Neuronal stem cell (in vitro differentiated cells): Measurements from ENCODE around the gene GINS2.

Source experiments
- DNase-seq: peaks from one replicate; pipeline ENCODE4 v3.0.0-alpha.2; 2013; ENCODE audit warnings: low spot score
- H2AFZ ChIP-seq: one replicate; pipeline ENCODE4 v1.6.1; 2013; ENCODE audit warnings: mild to moderate bottlenecking, low read length, inconsistent platforms
- H2AK5ac ChIP-seq: 2 replicates; pipeline ENCODE4 v1.6.1; 2013; ENCODE audit warnings: low read depth, mild to moderate bottlenecking, inconsistent platforms, low read length, moderate library complexity, mixed read lengths
- H2BK120ac ChIP-seq: 2 replicates; pipeline ENCODE4 v1.6.1; 2013; ENCODE audit warnings: low read depth, mild to moderate bottlenecking, inconsistent platforms, low read length, moderate library complexity, mixed read lengths
- H2BK12ac ChIP-seq: one replicate; pipeline ENCODE4 v1.6.1; 2013; ENCODE audit warnings: low read length, inconsistent platforms
- H2BK15ac ChIP-seq: 2 replicates; pipeline ENCODE4 v1.6.1; 2013; ENCODE audit warnings: mild to moderate bottlenecking, low read length, inconsistent platforms, mixed read lengths
- H2BK5ac ChIP-seq: one replicate; pipeline ENCODE4 v1.6.1; 2013; ENCODE audit warnings: inconsistent platforms, mild to moderate bottlenecking, low read length, moderate library complexity
- H3K14ac ChIP-seq: one replicate; pipeline ENCODE4 v1.6.1; 2013; ENCODE audit warnings: low read length, inconsistent platforms
- H3K18ac ChIP-seq: 2 replicates; pipeline ENCODE4 v1.6.1; 2013; ENCODE audit warnings: low read length, inconsistent platforms
- H3K23ac ChIP-seq: 2 replicates; pipeline ENCODE4 v1.6.1; 2013; ENCODE audit warnings: low read depth, mild to moderate bottlenecking, mixed read lengths, low read length, inconsistent platforms; ENCODE audit not compliant: poor library complexity
- H3K27ac ChIP-seq: replicated peaks from 3 replicates; pipeline ENCODE4 v1.5.1; 2013; ENCODE audit warnings: low read length, inconsistent platforms
- H3K27me3 ChIP-seq, 3 experiments: 2 replicates each; pipeline ENCODE4 v1.6.1; 2013; ENCODE audit warnings: low read length in 3 of 3, mild to moderate bottlenecking in 2 of 3, inconsistent platforms in 1 of 3, low read depth in 1 of 3, mixed read lengths in 1 of 3, moderate library complexity in 1 of 3; ENCODE audit not compliant: control insufficient read depth in 3 of 3, insufficient read depth in 3 of 3
- H3K36me3 ChIP-seq, 2 donors: replicated peaks in 1 of 2; 2 replicates each; pipeline ENCODE4 v1.6.1; 2013; ENCODE audit warnings: low read length in 2 of 2; ENCODE audit not compliant: control insufficient read depth in 2 of 2, insufficient read depth in 2 of 2
- H3K4ac ChIP-seq: 2 replicates; pipeline ENCODE4 v1.6.1; 2013; ENCODE audit warnings: inconsistent platforms, mild to moderate bottlenecking, low read length, moderate library complexity
- H3K4me1 ChIP-seq, 2 donors: 1 replicate in 1 of 2; 2 replicates in 1 of 2; pipeline ENCODE4 v1.6.1; 2013; ENCODE audit warnings: low read length in 2 of 2, low read depth in 1 of 2; ENCODE audit not compliant: control insufficient read depth in 2 of 2, insufficient read depth in 1 of 2
- H3K4me2 ChIP-seq: one replicate; pipeline ENCODE4 v1.6.1; 2013; ENCODE audit warnings: mild to moderate bottlenecking, low read length, inconsistent platforms; ENCODE audit not compliant: insufficient read depth, poor library complexity, severe bottlenecking
- H3K4me3 ChIP-seq, 2 donors: 2 replicates each; pipeline ENCODE4 v1.5.1; 2013; ENCODE audit warnings: low read length in 2 of 2, mild to moderate bottlenecking in 2 of 2, inconsistent platforms in 1 of 2, moderate library complexity in 1 of 2
- H3K79me1 ChIP-seq: one replicate; pipeline ENCODE4 v1.6.1; 2013; ENCODE audit warnings: low read depth, mild to moderate bottlenecking, inconsistent platforms, low read length, moderate library complexity
- H3K9ac ChIP-seq: one replicate; pipeline ENCODE4 v1.6.1; 2013; ENCODE audit warnings: mild to moderate bottlenecking, low read depth, low read length, inconsistent platforms; ENCODE audit not compliant: poor library complexity
- H3K9me3 ChIP-seq, 2 donors: replicated peaks in 1 of 2; 2 replicates each; pipeline versions ENCODE3 to v1.6.1; 2013; ENCODE audit warnings: low read length in 2 of 2, mild to moderate bottlenecking in 2 of 2, inconsistent platforms in 1 of 2, low read depth in 1 of 2, mixed read lengths in 1 of 2, moderate library complexity in 1 of 2; ENCODE audit not compliant: control insufficient read depth in 2 of 2, insufficient read depth in 1 of 2
- H4K8ac ChIP-seq: one replicate; pipeline ENCODE4 v1.6.1; 2013; ENCODE audit warnings: low read depth, mild to moderate bottlenecking, inconsistent platforms, low read length, moderate library complexity
- H4K91ac ChIP-seq: one replicate; pipeline ENCODE4 v1.6.1; 2013; ENCODE audit warnings: low read length, low read depth, mild to moderate bottlenecking, inconsistent platforms; ENCODE audit not compliant: poor library complexity
- WGBS, 2 donors: extraction: QIAGEN DNeasy Blood & Tissue Kit; methylation state at CpG; one replicate each; pipeline ENCODE4 v1.1.7; 2013; ENCODE audit warnings: missing lambda C conversion rate in 2 of 2, mixed read lengths in 1 of 2; ENCODE audit not compliant: insufficient read length in 2 of 2, insufficient replicate concordance in 1 of 2; ENCODE audit errors: extremely low coverage in 2 of 2; 5-methylcytosine and 5-hydroxymethylcytosine counted together

GINS2 gene

GRCh38 chr16:85716022-85716679 lies 27.4 kb upstream of the GINS2 start:
- Histone ChIP-seq H3K14ac (no peak overlapping the region), H2BK15ac (no peak overlapping the region), H2AFZ (peak overlapping the region; percentile 81), H4K8ac (no peak overlapping the region), H3K9ac (no peak overlapping the region), H3K4me2 (no peak overlapping the region), H2BK12ac (no peak overlapping the region), H3K27ac (no peak overlapping the region), H3K18ac (no peak overlapping the region), H3K4me1 (peaks cover 18 to 31% of the 10 kb centered on the region in 2 donors), H2BK5ac (no peak overlapping the region), H4K91ac (no peak overlapping the region), H3K4ac (no peak overlapping the region), H2BK120ac (no peak overlapping the region), H3K23ac (no peak overlapping the region), H3K9me3 (peaks cover 5 to 9% of the 10 kb centered on the region in 2 donors), H3K36me3 (no peaks in the 10 kb centered on the region), H3K27me3 (peaks cover 0 to 3% (median 0%) of the 10 kb centered on the region in 3 experiments), H3K79me1 (no peaks in the 10 kb centered on the region), H2AK5ac (no peak overlapping the region), H3K4me3 (peak overlapping the region in 1 of 2 donors; percentile 27)
- DNase-seq, result no peak
- no CpG with 5 or more reads among the region's 9 CpGs for WGBS, 2 donors

- H2BK5ac ChIP-seq, result no peak overlapping the region
- no peaks in the 10 kb centered on the region for H3K79me1 ChIP-seq
- H2BK15ac ChIP-seq, result no peak overlapping the region
- no peak for DNase-seq
- peak overlapping the region; percentile 23 for H3K18ac ChIP-seq
- H3K4me3 ChIP-seq, result peak overlapping the region in 1 of 2 donors; percentile 27
- H3K27me3 ChIP-seq, result peaks cover 0 to 3% (median 0%) of the 10 kb centered on the region in 3 experiments
- H3K14ac ChIP-seq, result no peak overlapping the region
- H4K8ac ChIP-seq, result no peak overlapping the region
- H3K23ac ChIP-seq, result no peak overlapping the region
- H3K27ac ChIP-seq, result no peak overlapping the region
- peak overlapping the region; percentile 31 for H4K91ac ChIP-seq
- H2BK120ac ChIP-seq, result no peak overlapping the region
- no peak overlapping the region for H2AK5ac ChIP-seq
- H2BK12ac ChIP-seq, result peak overlapping the region; percentile 79
- peaks cover 20 to 35% of the 10 kb centered on the region in 2 donors for H3K4me1 ChIP-seq
- WGBS, 2 donors, result no CpG with 5 or more reads among the region's 22 CpGs
- peaks cover 5 to 9% of the 10 kb centered on the region in 2 donors for H3K9me3 ChIP-seq
- no peaks in the 10 kb centered on the region for H3K36me3 ChIP-seq
- no peak overlapping the region for H3K4ac ChIP-seq
- peak overlapping the region; percentile 15 for H3K4me2 ChIP-seq
- no peak overlapping the region for H3K9ac ChIP-seq
- H2AFZ ChIP-seq, result peak overlapping the region; percentile 81
Measured at GRCh38 chr16:85715169-85716021, 26.6 kb upstream of the GINS2 start.

GRCh38 chr16:85712801-85713200 lies 24.0 kb upstream of the GINS2 start:
- no peak overlapping the region for H2AFZ ChIP-seq
- peaks cover 5 to 9% of the 10 kb centered on the region in 2 donors for H3K9me3 ChIP-seq
- no peak overlapping the region for H3K23ac ChIP-seq
- H2BK12ac ChIP-seq, result no peak overlapping the region
- peaks cover 20 to 38% of the 10 kb centered on the region in 2 donors for H3K4me1 ChIP-seq
- no peak overlapping the region for H3K9ac ChIP-seq
- H2BK5ac ChIP-seq, result no peak overlapping the region
- H3K27ac ChIP-seq, result no peak overlapping the region
- H3K4me3 ChIP-seq, result no peak overlapping the region
- no peak for DNase-seq
- H3K18ac ChIP-seq, result peak overlapping the region; percentile 33
- WGBS, 2 donors, result no CpG with 5 or more reads among the region's 9 CpGs
- H3K79me1 ChIP-seq, result no peaks in the 10 kb centered on the region
- no peak overlapping the region for H2AK5ac ChIP-seq
- no peak overlapping the region for H2BK15ac ChIP-seq
- no peak overlapping the region for H3K4ac ChIP-seq
- H4K8ac ChIP-seq, result no peak overlapping the region
- H3K14ac ChIP-seq, result no peak overlapping the region
- H3K27me3 ChIP-seq, result peaks cover 0 to 3% (median 0%) of the 10 kb centered on the region in 3 experiments
- no peak overlapping the region for H3K4me2 ChIP-seq
- H3K36me3 ChIP-seq, result no peaks in the 10 kb centered on the region
- no peak overlapping the region for H4K91ac ChIP-seq
- H2BK120ac ChIP-seq, result no peak overlapping the region

- H3K4me3 ChIP-seq, result no peak overlapping the region
- no peak overlapping the region for H2AFZ ChIP-seq
- no peak overlapping the region for H3K4me2 ChIP-seq
- H4K91ac ChIP-seq, result no peak overlapping the region
- no peaks in the 10 kb centered on the region for H3K36me3 ChIP-seq
- no peak overlapping the region for H3K27ac ChIP-seq
- H3K9ac ChIP-seq, result no peak overlapping the region
- peaks cover 0 to 3% (median 0%) of the 10 kb centered on the region in 3 experiments for H3K27me3 ChIP-seq
- no peak overlapping the region for H2BK120ac ChIP-seq
- no peak overlapping the region for H3K14ac ChIP-seq
- no peak overlapping the region for H2BK5ac ChIP-seq
- H2BK15ac ChIP-seq, result no peak overlapping the region
- no peak overlapping the region for H3K4ac ChIP-seq
- no peaks in the 10 kb centered on the region for H3K79me1 ChIP-seq
- H3K18ac ChIP-seq, result no peak overlapping the region
- DNase-seq, result no peak
- H2BK12ac ChIP-seq, result no peak overlapping the region
- no CpG with 5 or more reads among the region's 6 CpGs for WGBS, 2 donors
- H3K4me1 ChIP-seq, result peaks cover 17 to 31% of the 10 kb centered on the region in 2 donors
- no peak overlapping the region for H2AK5ac ChIP-seq
- H3K9me3 ChIP-seq, result peaks cover 5 to 9% of the 10 kb centered on the region in 2 donors
- no peak overlapping the region for H4K8ac ChIP-seq
- no peak overlapping the region for H3K23ac ChIP-seq
Measured at GRCh38 chr16:85711982-85712587, 23.3 kb upstream of the GINS2 start.
